Measurements from ENCODE around the gene ARL4C.

The ARL4C gene

GRCh38 chr2:234481301-234481700 is 15.6 kb downstream of the ARL4C start:
- TF ChIP-seq, protein P1, sequence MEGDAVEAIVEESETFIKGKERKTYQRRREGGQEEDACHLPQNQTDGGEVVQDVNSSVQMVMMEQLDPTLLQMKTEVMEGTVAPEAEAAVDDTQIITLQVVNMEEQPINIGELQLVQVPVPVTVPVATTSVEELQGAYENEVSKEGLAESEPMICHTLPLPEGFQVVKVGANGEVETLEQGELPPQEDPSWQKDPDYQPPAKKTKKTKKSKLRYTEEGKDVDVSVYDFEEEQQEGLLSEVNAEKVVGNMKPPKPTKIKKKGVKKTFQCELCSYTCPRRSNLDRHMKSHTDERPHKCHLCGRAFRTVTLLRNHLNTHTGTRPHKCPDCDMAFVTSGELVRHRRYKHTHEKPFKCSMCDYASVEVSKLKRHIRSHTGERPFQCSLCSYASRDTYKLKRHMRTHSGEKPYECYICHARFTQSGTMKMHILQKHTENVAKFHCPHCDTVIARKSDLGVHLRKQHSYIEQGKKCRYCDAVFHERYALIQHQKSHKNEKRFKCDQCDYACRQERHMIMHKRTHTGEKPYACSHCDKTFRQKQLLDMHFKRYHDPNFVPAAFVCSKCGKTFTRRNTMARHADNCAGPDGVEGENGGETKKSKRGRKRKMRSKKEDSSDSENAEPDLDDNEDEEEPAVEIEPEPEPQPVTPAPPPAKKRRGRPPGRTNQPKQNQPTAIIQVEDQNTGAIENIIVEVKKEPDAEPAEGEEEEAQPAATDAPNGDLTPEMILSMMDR (IDR thresholded peaks at IDR 0.05; ENCODE audit: low read depth, low read length) = no peak
- no peak overlapping the region for H3K4me3 ChIP-seq (ENCODE audit: low read depth, low read length)

DNA sequence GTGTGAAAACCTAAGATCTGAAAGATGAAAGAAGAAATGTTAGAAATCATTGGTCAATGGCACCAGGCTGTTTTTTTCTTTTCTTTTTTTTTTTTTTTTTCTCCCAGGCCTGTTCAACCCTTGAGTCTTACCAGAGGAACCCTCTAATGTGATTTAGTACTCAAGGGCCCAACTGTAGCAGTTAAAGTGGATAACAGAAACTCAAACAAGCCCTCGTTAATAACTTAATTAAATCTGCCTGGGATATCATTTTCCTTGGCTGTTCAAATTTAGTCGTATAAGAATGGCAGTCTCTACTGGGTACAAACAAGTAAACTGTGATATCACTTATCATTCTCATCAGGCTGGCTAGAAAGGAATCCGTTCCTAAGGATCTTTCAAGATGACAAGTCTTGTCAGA is 16.5 kb downstream of the ARL4C start:
- H3K4me3 ChIP-seq (ENCODE audit: low read depth, low read length) = no peak overlapping the region
- TF ChIP-seq, protein P1 (IDR thresholded peaks at IDR 0.05; ENCODE audit: low read depth, low read length) = no peak

DNA sequence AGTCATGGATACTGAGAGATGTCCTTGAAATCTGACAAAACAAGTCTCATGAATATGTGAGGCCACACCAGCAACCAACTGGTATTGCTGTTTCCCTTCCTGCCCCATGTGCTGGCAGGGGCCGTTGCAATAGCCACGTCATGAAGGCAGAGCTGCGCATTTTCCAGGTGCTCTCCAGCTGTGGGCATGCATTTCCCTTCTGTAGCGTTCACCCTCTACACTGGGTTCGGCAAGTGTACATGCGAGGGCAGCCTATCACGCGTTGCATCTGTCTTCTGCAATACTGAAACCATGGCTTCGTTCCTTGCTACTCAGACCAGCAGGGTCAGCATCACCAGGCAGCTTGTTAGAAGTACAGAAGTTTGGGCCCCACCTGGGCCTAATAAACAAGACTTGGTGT is 17.4 kb downstream of the ARL4C start:
- TF ChIP-seq, protein P1 (IDR thresholded peaks at IDR 0.05; ENCODE audit: low read depth, low read length) = no peak
- no peak overlapping the region for H3K4me3 ChIP-seq (ENCODE audit: low read depth, low read length)

- no peak overlapping the region for H3K4me3 ChIP-seq (ENCODE audit: low read depth, low read length)
- TF ChIP-seq, protein P1 (IDR thresholded peaks at IDR 0.05; ENCODE audit: low read depth, low read length) = no peak
These were observed 18.6 kb downstream of the ARL4C start for GRCh38 chr2:234478121-234478858.

- TF ChIP-seq, protein P1 (IDR thresholded peaks at IDR 0.05; ENCODE audit: low read depth, low read length) = no peak
- no peak overlapping the region for H3K4me3 ChIP-seq (ENCODE audit: low read depth, low read length)
These were observed 20.1 kb downstream of the ARL4C start for GRCh38 chr2:234476766-234477165.

DNA sequence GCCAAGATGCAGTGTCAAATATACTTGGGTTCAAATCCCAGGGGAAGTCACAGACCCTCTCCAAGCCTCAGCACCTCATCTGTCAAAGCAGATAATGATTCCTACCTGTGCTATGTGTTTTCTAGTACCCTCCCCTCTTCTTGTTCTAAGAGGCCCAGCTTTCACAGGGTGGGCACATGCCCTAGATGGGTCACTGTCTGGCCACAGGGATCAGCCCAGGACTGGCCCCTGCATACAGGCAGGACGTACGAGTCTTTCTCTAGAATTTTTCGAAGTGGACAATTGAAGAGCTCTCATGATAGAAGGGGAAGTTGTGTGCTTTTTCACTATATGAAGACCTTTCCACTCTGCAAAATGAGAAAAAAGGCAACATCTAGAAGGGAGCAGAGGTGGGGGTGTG is 22.2 kb downstream of the ARL4C start:
- H3K4me3 ChIP-seq (ENCODE audit: low read depth, low read length) = no peak overlapping the region
- TF ChIP-seq, protein P1 (IDR thresholded peaks at IDR 0.05; ENCODE audit: low read depth, low read length) = no peak

GRCh38 chr2:234472155-234472554 is 24.7 kb downstream of the ARL4C start:
- TF ChIP-seq, protein P1 (IDR thresholded peaks at IDR 0.05; ENCODE audit: low read depth, low read length) = no peak
- H3K4me3 ChIP-seq (ENCODE audit: low read depth, low read length) = no peak overlapping the region

Data from WI38 (cell line).